CD4-positive, alpha-beta T cell (primary cell): ENCODE data around the gene TBCEL. TPM values are rescaled to one million over a fixed set of nuclear protein-coding genes. Genes with fewer than 3 reads are reported as not detected.

Experiments
- ATAC-seq: fragments of 200-7000 bp; cut with Tn5 transposase; one replicate; pipeline ENCODE4 v1.10.0; 2022; ENCODE audit warnings: mild to moderate bottlenecking; ENCODE audit not compliant: poor library complexity
- CTCF ChIA-PET: fragments of 350-600 bp; sonication (Branson Sonifier 250); formaldehyde crosslinking; loops from one replicate; lab custom pipeline; 2021; ENCODE audit warnings: antibody characterized with exemption, inconsistent platforms; lab: Charles Lee
- POLR2A ChIA-PET: fragments of 350-600 bp; sonication (Branson Sonifier 250); formaldehyde crosslinking; loops from one replicate; lab custom pipeline; 2021; ENCODE audit warnings: antibody characterized with exemption, inconsistent platforms; lab: Charles Lee
- DNase-seq, 14 experiments: peaks; one replicate each; pipeline ENCODE4 v3.0.0-alpha.2; 2013 to 2020; ENCODE audit warnings: mixed read lengths in 2 of 14
- H3K27ac ChIP-seq, 2 donors: one replicate each; pipeline versions ENCODE4 v1.5.1 to v1.7.0; 2013; ENCODE audit warnings: low read length in 2 of 2, low read depth in 1 of 2, mild to moderate bottlenecking in 1 of 2
- H3K27me3 ChIP-seq, 2 experiments: 1 replicate in 1 of 2; 2 replicates in 1 of 2; pipeline versions ENCODE4 v1.6.1 to v1.7.0; 2013; ENCODE audit warnings: low read length in 2 of 2, control low read depth in 1 of 2, mild to moderate bottlenecking in 1 of 2, moderate library complexity in 1 of 2; ENCODE audit not compliant: insufficient read depth in 2 of 2, control insufficient read depth in 1 of 2
- H3K36me3 ChIP-seq: one replicate; pipeline ENCODE4 v1.6.1; 2013; ENCODE audit warnings: low read length, control low read depth; ENCODE audit not compliant: insufficient read depth
- H3K4me1 ChIP-seq: one replicate; pipeline ENCODE4 v1.6.1; 2013; ENCODE audit warnings: low read length, control low read depth; ENCODE audit not compliant: insufficient read depth
- H3K4me3 ChIP-seq: one replicate; pipeline ENCODE4 v1.5.1; 2013; ENCODE audit warnings: mild to moderate bottlenecking, low read length, moderate library complexity
- H3K9me3 ChIP-seq, 2 experiments: 1 replicate in 1 of 2; 2 replicates in 1 of 2; pipeline versions ENCODE4 v1.6.1 to v1.7.0; 2013; ENCODE audit warnings: low read length in 2 of 2, mild to moderate bottlenecking in 2 of 2, control low read depth in 1 of 2, moderate library complexity in 1 of 2; ENCODE audit not compliant: control insufficient read depth in 1 of 2, insufficient read depth in 1 of 2
- H3K27ac Mint-ChIP-seq: one replicate; pipeline ENCODE4 v1.8.0; 2020; ENCODE audit warnings: mixed read lengths
- H3K27me3 Mint-ChIP-seq: one replicate; pipeline ENCODE4 v1.8.0; 2021; ENCODE audit warnings: mixed read lengths
- H3K36me3 Mint-ChIP-seq: one replicate; pipeline ENCODE4 v1.8.0; 2021; ENCODE audit warnings: low read depth, mixed read lengths
- H3K4me1 Mint-ChIP-seq: one replicate; pipeline ENCODE4 v1.8.0; 2021; ENCODE audit warnings: low read depth, mixed read lengths
- H3K4me3 Mint-ChIP-seq: one replicate; pipeline ENCODE4 v1.8.0; 2020; ENCODE audit warnings: mild to moderate bottlenecking, mixed read lengths
- H3K9me3 Mint-ChIP-seq: one replicate; pipeline ENCODE4 v1.8.0; 2020; ENCODE audit warnings: mixed read lengths
- intact Hi-C, 2 experiments: fragments of 100-400 bp; cut with DNase I in 1 of 2; cut with micrococcal nuclease in 1 of 2; formaldehyde crosslinking; loops; one replicate each; pipeline versions ENCODE4 v1.15.1 to v1.9.0; 2023 to 2025; cut with DNase I, micrococcal nuclease
- total RNA-seq, 174 experiments: library from RNA in 2 of 174; stranded (reverse) in 2 of 174; gene quantifications; one replicate each; pipeline ENCODE4 v1.2.3 and lab custom pipeline; 2021 to 2026
- TF ChIP-seq, protein P1 (sequence below): fragments of 200-600 bp; IDR thresholded peaks from one replicate; pipeline ENCODE4 v1.8.0; 2022; ENCODE audit warnings: antibody characterized with exemption, mild to moderate bottlenecking

The TBCEL gene
- total RNA-seq, 2 experiments from 2014 or later: 19.4 to 20.3 TPM

- Histone ChIP-seq H3K27ac (no peak overlapping the region), H3K27me3 (no peaks in the 10 kb centered on the region), H3K4me3 (no peak overlapping the region), H3K36me3 (peaks cover 20% of the 10 kb centered on the region), H3K9me3 (peaks cover 0 to 4% of the 10 kb centered on the region in 2 experiments), H3K4me1 (no peaks in the 10 kb centered on the region)
- H3K36me3 Mint-ChIP-seq: peaks cover 73% of the 10 kb centered on the region
- no peak for ATAC-seq
- H3K4me3 Mint-ChIP-seq: no peak overlapping the region
- no peaks in the 10 kb centered on the region for H3K4me1 Mint-ChIP-seq
- CTCF ChIA-PET: no interaction called here
- TF ChIP-seq, protein P1, sequence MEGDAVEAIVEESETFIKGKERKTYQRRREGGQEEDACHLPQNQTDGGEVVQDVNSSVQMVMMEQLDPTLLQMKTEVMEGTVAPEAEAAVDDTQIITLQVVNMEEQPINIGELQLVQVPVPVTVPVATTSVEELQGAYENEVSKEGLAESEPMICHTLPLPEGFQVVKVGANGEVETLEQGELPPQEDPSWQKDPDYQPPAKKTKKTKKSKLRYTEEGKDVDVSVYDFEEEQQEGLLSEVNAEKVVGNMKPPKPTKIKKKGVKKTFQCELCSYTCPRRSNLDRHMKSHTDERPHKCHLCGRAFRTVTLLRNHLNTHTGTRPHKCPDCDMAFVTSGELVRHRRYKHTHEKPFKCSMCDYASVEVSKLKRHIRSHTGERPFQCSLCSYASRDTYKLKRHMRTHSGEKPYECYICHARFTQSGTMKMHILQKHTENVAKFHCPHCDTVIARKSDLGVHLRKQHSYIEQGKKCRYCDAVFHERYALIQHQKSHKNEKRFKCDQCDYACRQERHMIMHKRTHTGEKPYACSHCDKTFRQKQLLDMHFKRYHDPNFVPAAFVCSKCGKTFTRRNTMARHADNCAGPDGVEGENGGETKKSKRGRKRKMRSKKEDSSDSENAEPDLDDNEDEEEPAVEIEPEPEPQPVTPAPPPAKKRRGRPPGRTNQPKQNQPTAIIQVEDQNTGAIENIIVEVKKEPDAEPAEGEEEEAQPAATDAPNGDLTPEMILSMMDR: no peak
- intact Hi-C loops: no loop called here
- DNase-seq: no peak
- H3K27me3 Mint-ChIP-seq: no peaks in the 10 kb centered on the region
- H3K27ac Mint-ChIP-seq: no peak overlapping the region
- H3K9me3 Mint-ChIP-seq: no peaks in the 10 kb centered on the region
- POLR2A ChIA-PET: no interaction called here
Measured at GRCh38 chr11:121070951-121071845, 47.3 kb downstream of the TBCEL start.

- no peak for DNase-seq
- ATAC-seq: no peak
- H3K4me3 ChIP-seq: no peak overlapping the region
- peaks cover 20% of the 10 kb centered on the region for H3K36me3 ChIP-seq
- no peaks in the 10 kb centered on the region for H3K4me1 ChIP-seq
- H3K9me3 ChIP-seq: peaks cover 0 to 4% of the 10 kb centered on the region in 2 experiments
- H3K27me3 ChIP-seq: no peaks in the 10 kb centered on the region
- H3K4me1 Mint-ChIP-seq: no peaks in the 10 kb centered on the region
- POLR2A ChIA-PET: no interaction called here
- H3K9me3 Mint-ChIP-seq: no peaks in the 10 kb centered on the region
- H3K27me3 Mint-ChIP-seq: no peaks in the 10 kb centered on the region
- intact Hi-C loops: no loop called here
- no peak overlapping the region for H3K4me3 Mint-ChIP-seq
- H3K27ac ChIP-seq: no peak overlapping the region
- no peak overlapping the region for H3K27ac Mint-ChIP-seq
- CTCF ChIA-PET: no interaction called here
- H3K36me3 Mint-ChIP-seq: peaks cover 66% of the 10 kb centered on the region
- TF ChIP-seq, protein P1: no peak
Measured at GRCh38 chr11:121071846-121072450, 48.0 kb downstream of the TBCEL start.

GRCh38 chr11:121081321-121081720 lies 57.4 kb downstream of the TBCEL start:
- Histone ChIP-seq H3K36me3 (peaks cover 7% of the 10 kb centered on the region), H3K4me1 (peaks cover 4% of the 10 kb centered on the region), H3K27ac (no peak overlapping the region), H3K4me3 (no peak overlapping the region), H3K9me3 (no peaks in the 10 kb centered on the region), H3K27me3 (no peaks in the 10 kb centered on the region)
- CTCF ChIA-PET: no interaction called here
- Mint-ChIP-seq H3K4me3 (no peak overlapping the region), H3K9me3 (no peaks in the 10 kb centered on the region), H3K36me3 (peaks cover 31% of the 10 kb centered on the region), H3K27me3 (no peaks in the 10 kb centered on the region), H3K27ac (no peak overlapping the region), H3K4me1 (peaks cover 25% of the 10 kb centered on the region)
- TF ChIP-seq, protein P1: no peak
- DNase-seq: no peak
- intact Hi-C loops: no loop called here
- no peak for ATAC-seq
- POLR2A ChIA-PET: no interaction called here
